Choroid plexus epithelial cell (primary cell): ENCODE data around the gene TCN2.
"Not testable (repeated sequence)": the region's sequence is repeated elsewhere in the genome, so short reads cannot be mapped to it uniquely, and the experiment has no call there.

Experiments used
- DNase-seq: peaks from one replicate; pipeline ENCODE4 v3.0.0-alpha.2; 2010; ENCODE audit warnings: low read depth
- H3K4me3 ChIP-seq: 2 replicates; pipeline ENCODE4 v1.5.1; 2011; ENCODE audit warnings: low read depth, mild to moderate bottlenecking, control low read depth, low read length, moderate library complexity
- CTCF ChIP-seq: conservative IDR thresholded peaks from 2 replicates; pipeline ENCODE4 v1.5.1; 2011; ENCODE audit warnings: low read depth, mild to moderate bottlenecking, control low read depth, inconsistent platforms, low read length, moderate library complexity

The TCN2 gene

DNA sequence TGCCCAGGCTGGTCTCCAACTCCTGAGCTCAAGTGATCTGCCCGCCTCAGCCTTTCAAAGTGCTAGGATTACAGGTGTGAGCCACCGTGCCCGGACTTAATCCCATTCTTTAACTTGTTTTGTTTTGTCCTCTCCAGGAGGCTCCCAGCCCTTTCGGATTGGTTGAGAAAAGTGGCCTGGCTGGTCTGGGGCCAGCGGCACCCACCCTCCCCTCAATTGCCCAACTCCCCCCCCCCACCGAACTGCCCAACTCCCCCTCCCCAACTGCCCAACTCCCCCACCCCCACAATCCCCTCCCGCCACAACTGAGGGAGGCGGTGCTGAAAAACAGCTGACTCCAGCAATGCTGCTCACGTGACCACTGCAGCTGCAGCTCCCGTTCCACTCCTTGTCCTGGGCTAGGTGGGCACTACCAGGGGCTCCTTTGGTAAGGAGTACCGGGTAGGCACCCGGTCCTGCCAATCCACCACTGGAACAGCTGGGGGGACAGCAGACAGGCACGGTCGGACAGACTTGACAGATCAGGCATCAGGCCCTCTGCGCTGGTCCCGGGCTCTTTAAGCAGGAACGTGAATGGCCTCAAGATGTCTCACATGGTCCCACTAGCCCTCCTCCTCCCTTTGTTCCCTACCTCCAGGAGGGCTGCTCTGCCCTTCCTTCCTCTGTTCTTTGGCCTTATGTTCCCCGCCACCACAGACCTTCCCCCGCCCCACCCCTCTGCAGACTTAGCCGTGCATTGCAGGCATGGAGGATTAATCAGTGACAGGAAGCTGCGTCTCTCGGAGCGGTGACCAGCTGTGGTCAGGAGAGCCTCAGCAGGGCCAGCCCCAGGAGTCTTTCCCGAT is at the start of gene TCN2:
Gene TCN2, plus strand, starts transcription at position 720 of the 845 bp plus-strand sequence. CDS start 158 bp downstream, outside the sequence.
- TF ChIP-seq CTCF, result peak; percentile 14
- peak; percentile 90 for DNase-seq
- H3K4me3 ChIP-seq, result peak within 1 kb of the TSS; percentile 68

- H3K4me3 ChIP-seq, result no peak overlapping the region
- no peak for TF ChIP-seq CTCF
- no peak for DNase-seq
These were observed 49.7 kb upstream of the TCN2 start for GRCh38 chr22:30557243-30557642.

DNA sequence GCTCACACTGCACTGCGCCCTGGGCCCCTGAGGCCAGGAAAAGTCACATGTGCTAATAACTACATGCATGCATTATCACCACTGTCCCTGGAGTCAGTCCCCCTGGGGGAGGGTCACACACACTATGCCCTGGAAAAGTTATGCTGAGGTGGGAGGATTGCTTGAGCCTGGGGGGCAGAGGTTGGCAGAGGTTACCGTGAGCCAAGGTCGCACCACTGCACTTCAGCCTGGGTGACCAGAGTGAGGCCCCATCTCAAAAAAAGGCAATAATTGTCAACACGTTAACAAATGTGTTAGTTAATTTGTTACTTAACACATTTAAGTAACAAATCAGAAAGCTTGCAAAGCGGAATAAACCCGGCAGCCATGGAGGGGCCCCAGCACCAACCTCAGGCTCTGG is 47.1 kb upstream of the TCN2 start:
- no peak overlapping the region for H3K4me3 ChIP-seq
- no peak for TF ChIP-seq CTCF
- no peak for DNase-seq

GRCh38 chr22:30560643-30561202 is 46.3 kb upstream of the TCN2 start:
- peak; percentile 27 for TF ChIP-seq CTCF
- H3K4me3 ChIP-seq, DNase-seq: not testable (repeated sequence)

DNA sequence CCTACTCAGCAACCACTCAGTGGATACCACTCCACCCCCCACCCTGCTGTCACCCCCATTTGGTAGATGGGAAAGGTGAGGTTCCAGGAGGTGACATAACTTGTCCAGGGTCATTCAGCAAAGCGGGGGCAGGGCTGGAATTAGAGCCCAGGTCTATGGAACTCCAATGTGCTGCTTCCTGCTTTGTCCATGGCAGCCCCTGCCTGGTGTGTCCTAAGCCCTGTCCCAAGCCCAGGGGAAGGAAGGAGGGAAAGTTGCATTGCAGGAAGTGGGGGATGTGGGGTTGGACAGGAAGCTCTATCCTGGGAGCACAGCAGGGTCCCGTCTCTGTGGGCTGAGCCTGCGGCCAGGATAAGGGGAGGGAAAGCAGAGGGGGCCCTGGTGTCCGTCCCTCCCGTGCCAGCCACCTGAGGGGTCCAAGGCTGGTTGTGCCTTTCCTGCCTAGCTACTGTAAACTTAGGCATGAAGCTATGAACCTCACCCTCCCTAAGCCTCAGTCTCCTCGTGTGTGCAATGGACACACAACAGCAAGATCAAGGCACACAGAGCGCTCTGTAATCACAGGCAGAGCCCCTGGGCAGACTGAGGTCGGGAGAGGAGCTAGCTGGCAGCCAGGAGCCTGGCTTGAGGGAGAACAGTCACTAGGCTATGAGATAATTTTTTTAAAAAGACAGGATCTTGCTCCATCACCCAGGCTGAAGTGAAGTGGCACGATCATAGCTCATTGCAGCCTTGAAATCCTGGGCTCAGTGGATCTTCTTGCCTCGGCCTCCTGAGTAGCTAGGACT is 45.4 kb upstream of the TCN2 start:
- no peak for TF ChIP-seq CTCF
- no peak overlapping the region for H3K4me3 ChIP-seq
- no peak for DNase-seq

GRCh38 chr22:30562366-30562765 is 44.6 kb upstream of the TCN2 start:
- DNase-seq, result no peak
- TF ChIP-seq CTCF, result no peak
- no peak overlapping the region for H3K4me3 ChIP-seq
